ENCODE measurements around the gene PCNP.

GRCh38 chr3:101615525-101615924 is 41.5 kb downstream of the PCNP start:
- TF ChIP-seq, protein P1, sequence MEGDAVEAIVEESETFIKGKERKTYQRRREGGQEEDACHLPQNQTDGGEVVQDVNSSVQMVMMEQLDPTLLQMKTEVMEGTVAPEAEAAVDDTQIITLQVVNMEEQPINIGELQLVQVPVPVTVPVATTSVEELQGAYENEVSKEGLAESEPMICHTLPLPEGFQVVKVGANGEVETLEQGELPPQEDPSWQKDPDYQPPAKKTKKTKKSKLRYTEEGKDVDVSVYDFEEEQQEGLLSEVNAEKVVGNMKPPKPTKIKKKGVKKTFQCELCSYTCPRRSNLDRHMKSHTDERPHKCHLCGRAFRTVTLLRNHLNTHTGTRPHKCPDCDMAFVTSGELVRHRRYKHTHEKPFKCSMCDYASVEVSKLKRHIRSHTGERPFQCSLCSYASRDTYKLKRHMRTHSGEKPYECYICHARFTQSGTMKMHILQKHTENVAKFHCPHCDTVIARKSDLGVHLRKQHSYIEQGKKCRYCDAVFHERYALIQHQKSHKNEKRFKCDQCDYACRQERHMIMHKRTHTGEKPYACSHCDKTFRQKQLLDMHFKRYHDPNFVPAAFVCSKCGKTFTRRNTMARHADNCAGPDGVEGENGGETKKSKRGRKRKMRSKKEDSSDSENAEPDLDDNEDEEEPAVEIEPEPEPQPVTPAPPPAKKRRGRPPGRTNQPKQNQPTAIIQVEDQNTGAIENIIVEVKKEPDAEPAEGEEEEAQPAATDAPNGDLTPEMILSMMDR (IDR thresholded peaks at IDR 0.05): no peak
- no peak for TF ChIP-seq POLR2A (IDR thresholded peaks at IDR 0.05)
- TF ChIP-seq EP300 (IDR thresholded peaks at IDR 0.05): no peak
- no peak for TF ChIP-seq POLR2AphosphoS5 (IDR thresholded peaks at IDR 0.05)

Data from gastroesophageal sphincter (tissue), 3 donors.